HG03108 (cell line): ENCODE measurements around the gene RSPO3.
"Not testable (repeated sequence)": the region's sequence is repeated elsewhere in the genome, so short reads cannot be mapped to it uniquely, and the experiment has no call there.

Source experiments
- ATAC-seq: cut with Tn5 transposase; IDR thresholded peaks from one replicate; pipeline ENCODE4 v1.9.1; 2021; ENCODE audit warnings: moderate library complexity; ENCODE audit not compliant: unreplicated experiment

Gene RSPO3

GRCh38 chr6:127201321-127201720 is 82.8 kb downstream of the RSPO3 start:
- ATAC-seq: no peak

GRCh38 chr6:127202676-127203075 is 84.2 kb downstream of the RSPO3 start:
- no peak for ATAC-seq

GRCh38 chr6:127204281-127204680 is 85.8 kb downstream of the RSPO3 start:
- ATAC-seq: no peak

GRCh38 chr6:127205036-127205435 is 86.6 kb downstream of the RSPO3 start:
- no peak for ATAC-seq

GRCh38 chr6:127206531-127207095 is 88.1 kb downstream of the RSPO3 start:
- ATAC-seq: no peak

GRCh38 chr6:127207591-127208120 is 89.2 kb downstream of the RSPO3 start:
- no peak for ATAC-seq

GRCh38 chr6:127210725-127211124 is 92.3 kb downstream of the RSPO3 start:
- no peak for ATAC-seq

- ATAC-seq: no peak
Measured at GRCh38 chr6:127212376-127212775, 93.9 kb downstream of the RSPO3 start.

GRCh38 chr6:127214032-127214431 is 95.6 kb downstream of the RSPO3 start:
- ATAC-seq: not testable (repeated sequence)

GRCh38 chr6:127214531-127214930 is 96.1 kb downstream of the RSPO3 start:
- ATAC-seq: not testable (repeated sequence)

- no peak for ATAC-seq
Measured at GRCh38 chr6:127215931-127216330, 97.5 kb downstream of the RSPO3 start.

- ATAC-seq: no peak
Measured at GRCh38 chr6:127216810-127217789, 98.6 kb downstream of the RSPO3 start.

- ATAC-seq: no peak
Measured at GRCh38 chr6:127219869-127220268, 101.4 kb downstream of the RSPO3 start.

- no peak for ATAC-seq
Measured at GRCh38 chr6:127221201-127221600, 102.7 kb downstream of the RSPO3 start.

GRCh38 chr6:127222418-127222817 is 103.9 kb downstream of the RSPO3 start:
- no peak for ATAC-seq

GRCh38 chr6:127225497-127225896 is 107.0 kb downstream of the RSPO3 start:
- no peak for ATAC-seq

- not testable (repeated sequence) for ATAC-seq
Measured at GRCh38 chr6:127233819-127234218, 115.3 kb downstream of the RSPO3 start.

GRCh38 chr6:127243501-127243900 is 125.0 kb downstream of the RSPO3 start:
- ATAC-seq: no peak
